GM15510 (cell line): ENCODE measurements around the gene RAD18.

ENCODE experiments used
- POLR2A ChIP-seq: IDR thresholded peaks from 3 replicates; pipeline ENCODE4 v1.6.1; 2011; ENCODE audit warnings: borderline replicate concordance; ENCODE audit not compliant: insufficient read length; ENCODE audit errors: extremely low read depth

Gene RAD18

DNA sequence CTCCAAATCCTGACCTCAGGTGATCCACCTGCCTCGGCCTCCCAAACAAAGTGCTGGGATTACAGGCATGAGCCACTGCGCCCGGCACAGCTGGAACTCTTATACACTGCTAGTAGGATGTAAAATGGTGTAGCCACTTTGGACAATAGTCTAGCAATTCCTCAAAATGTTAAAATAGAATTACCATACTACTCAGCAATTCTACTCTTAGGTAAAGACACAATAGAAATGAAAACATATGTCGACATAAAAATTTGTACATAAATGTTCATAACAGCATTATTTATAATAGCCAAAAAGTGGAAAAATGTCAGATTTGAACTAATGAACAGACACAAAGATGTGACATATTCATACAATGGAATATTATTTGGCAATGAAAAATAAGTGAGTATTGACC, 33.4 kb downstream of the RAD18 start:
- TF ChIP-seq POLR2A, result no peak

GRCh38 chr3:8914491-8914890, 48.8 kb downstream of the RAD18 start:
- TF ChIP-seq POLR2A, result no peak

GRCh38 chr3:8911781-8912180, 51.5 kb downstream of the RAD18 start:
- TF ChIP-seq POLR2A, result no peak

DNA sequence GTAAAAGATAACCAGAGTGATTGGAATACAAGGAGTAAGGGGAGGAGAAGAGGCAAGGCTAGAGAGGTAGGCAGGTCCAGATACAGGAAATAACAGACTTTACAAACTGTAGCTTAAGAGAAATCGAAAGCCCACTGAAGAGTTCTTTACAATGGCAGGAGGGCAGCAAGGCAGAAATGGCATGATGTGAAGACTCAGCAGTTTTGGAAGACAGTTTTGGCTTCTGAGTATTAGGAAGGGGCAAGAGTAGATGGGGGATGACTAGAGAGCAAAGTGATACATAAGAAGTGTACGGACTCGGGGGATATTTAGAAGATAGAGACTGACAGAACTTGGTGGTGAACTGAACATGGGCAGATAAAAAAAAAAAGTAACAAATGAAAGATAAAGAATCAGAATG, 54.1 kb downstream of the RAD18 start:
- TF ChIP-seq POLR2A, result no peak

- TF ChIP-seq POLR2A, result no peak
These were observed 60.1 kb downstream of the RAD18 start for GRCh38 chr3:8903191-8903590.

DNA sequence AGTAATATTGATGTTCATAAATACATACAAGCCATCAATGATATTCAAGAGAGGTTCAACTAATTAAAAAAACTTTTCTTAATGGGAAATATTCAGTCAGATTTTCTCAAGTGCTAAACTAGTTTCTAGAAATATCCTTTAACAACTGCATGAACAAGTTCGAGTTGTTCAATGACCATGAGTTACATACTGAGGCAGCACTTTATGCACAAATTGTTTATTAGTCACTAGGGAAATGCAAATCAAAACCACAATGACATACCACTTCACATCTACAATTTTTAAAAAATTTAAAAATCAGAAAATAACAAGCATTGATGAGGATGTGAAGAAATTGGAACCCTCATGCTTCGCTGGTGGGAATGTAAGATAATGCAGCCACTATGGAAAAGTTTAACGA, 62.4 kb downstream of the RAD18 start:
- TF ChIP-seq POLR2A, result no peak

DNA sequence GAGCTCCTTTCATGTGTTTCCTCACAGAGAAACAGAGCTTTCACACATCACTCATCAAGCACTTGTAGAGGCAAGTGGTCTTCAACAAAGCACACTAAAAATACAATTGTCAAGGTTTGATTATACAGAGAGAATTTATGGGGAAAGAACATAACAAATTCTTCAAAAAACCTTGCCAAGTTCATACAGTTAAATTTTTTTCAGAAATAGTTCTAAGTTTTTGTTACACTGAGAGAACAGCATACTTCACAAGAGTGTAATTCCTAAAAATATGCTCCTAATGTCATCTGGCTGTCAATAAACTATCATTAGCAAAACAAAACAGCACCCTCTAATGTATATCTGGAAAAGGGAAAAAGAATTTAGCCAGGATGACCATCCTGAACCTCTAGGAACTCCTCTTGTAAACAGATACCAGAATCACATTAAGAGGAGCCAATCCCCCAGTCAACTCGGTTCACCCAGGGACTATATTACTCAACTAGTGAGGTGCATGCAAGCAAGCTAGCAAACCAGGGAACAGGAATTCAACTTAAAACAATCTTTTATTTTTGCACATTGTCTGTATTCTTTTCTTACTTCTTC, 63.3 kb downstream of the RAD18 start:
- no peak for TF ChIP-seq POLR2A

GRCh38 chr3:8895829-8896228, 67.4 kb downstream of the RAD18 start:
- TF ChIP-seq POLR2A, result no peak

- TF ChIP-seq POLR2A, result no peak
These were observed 70.3 kb downstream of the RAD18 start for GRCh38 chr3:8893001-8893400.

DNA sequence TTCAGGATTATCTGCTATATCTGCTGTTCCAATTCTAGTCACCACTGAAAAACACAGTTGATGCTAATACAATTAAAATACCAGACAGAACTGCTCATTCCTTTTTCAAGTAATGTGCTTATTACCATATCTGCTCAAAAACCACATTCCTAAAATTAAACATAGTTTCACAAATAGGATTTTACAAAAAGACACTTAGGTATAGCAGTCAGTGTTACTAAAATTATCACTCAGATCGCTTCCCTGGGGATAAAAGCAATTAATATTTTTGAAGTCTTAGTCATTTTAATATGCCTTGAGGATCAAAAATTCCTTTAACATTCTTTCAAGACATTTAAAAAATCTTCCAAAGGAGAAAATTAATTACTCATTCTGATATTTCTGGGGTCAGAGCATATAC, 71.5 kb downstream of the RAD18 start:
- TF ChIP-seq POLR2A, result no peak

DNA sequence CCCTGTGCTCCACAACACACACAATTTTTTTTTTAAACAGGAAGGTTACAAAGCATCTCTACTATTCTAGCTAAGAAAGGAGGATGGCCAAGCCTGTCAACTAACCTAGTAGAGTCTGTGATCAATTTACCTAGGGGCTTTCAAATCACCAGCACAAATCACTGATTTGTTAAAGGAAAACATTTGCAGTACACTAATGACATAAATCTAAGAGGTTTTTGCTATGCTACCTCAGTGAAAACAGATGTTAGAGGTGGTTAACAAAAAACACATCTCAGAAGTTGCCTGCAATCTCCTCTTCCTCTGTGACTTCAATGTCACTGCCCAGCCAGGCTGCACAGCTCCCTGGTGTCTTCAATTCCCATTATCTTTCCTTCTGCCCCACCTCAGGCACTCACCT, 72.0 kb downstream of the RAD18 start:
- no peak for TF ChIP-seq POLR2A

DNA sequence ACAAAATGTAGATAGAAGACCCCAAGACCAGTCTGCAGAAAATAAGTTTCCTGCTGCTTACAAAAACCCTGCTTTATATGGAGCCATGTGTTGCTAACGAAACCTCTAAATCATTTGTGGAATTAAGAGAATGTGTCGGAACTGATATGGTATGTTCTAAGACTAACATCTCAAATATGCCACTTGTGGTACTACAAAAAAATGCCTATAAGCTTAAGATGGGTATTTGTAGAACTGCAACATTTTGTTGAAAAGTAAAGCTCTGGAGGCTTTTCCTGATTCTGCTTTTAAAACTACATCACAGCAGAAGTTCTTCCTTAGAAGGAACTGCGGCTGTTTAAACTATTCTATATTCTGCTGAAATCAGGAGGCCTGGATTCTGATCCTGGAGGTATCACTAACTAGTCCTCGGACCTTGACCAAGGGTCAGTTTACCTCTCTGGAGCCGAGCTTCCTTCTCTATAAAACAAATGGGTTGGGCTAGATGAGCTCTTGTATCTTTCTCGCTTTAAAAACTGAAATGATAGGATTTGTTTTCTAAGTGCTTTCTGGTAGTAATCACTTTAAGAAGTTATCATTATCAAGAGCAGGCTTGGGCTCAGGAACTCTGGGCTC, 74.9 kb downstream of the RAD18 start:
- TF ChIP-seq POLR2A, result no peak

DNA sequence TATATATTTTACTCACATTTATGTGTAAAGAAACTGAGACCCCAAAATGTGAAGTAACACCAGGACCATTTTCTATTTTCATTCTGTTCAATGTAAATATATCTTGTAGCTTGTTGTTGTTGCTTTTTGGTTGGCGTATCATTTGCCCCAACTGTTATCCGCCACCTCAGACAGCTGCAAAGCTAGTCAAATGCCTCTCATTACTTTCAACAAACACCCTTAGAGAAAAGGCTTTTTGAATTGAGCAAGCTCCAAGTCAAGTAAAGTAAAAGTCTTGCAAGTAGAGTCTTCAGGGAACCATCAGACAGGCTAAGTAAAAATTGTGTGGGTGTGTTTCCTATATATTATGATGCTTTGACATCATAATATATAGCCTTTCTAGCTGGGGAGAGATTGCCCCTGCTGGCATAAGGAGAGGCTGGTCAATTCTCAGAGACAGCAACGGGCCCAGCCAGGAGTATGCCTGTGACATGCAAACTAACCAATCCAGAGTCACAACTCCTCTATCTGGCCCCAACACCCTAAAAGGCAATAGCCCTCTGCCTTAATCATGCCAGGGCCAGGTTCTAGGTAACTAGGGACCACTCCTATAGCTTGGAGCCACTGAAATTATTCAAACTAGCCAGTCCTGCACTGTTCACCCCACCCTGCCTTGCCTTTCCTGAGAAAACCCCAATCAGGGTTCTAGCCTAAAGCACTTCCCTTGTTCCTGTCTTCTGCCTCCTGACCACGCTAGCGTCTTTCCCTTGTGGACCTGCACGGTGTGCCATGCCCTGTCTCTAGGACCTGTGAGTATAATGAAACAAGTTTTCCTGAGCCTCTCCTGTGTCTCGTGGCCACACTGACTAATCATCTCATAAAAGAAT, 75.6 kb downstream of the RAD18 start:
- TF ChIP-seq POLR2A, result no peak

DNA sequence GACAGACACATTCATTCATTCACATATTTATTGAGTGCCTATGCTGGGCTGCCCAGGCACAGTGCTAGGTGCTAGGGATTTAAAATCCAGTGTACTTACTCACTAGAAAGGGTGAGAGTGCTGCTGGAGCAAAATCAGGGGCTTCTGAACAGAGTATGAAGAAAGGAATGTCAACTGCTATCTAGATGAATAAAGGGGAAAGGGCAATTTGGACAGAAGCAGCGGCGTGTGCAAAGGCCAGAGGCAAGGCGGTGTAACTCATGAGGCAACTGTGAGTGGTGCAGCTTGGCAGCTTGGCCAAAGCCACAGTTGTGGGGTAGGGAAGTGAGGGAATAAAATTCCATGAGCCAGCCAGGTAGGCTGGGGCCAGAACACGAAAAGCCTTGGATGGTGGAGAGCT, 76.7 kb downstream of the RAD18 start:
- TF ChIP-seq POLR2A, result no peak

GRCh38 chr3:8885536-8886316, 77.5 kb downstream of the RAD18 start:
- TF ChIP-seq POLR2A, result no peak
